GM08714 (cell line): ENCODE results near the gene TPH2.

Experiments
- H3K4me3 ChIP-seq: fragments of 200-500 bp; sonication (Bioruptor generic); 2 replicates; pipeline ENCODE4 v1.5.1; 2014; ENCODE audit warnings: mild to moderate bottlenecking, low read length, inconsistent platforms
- ZNF274 ChIP-seq: IDR thresholded peaks from 2 replicates; pipeline ENCODE4 v1.6.1; 2012; ENCODE audit warnings: mild to moderate bottlenecking, low read depth, low read length

Gene TPH2

GRCh38 chr12:72033991-72034390 lies 95.3 kb downstream of the TPH2 start:
- TF ChIP-seq ZNF274: no peak
- no peak overlapping the region for H3K4me3 ChIP-seq

GRCh38 chr12:72035625-72036024 lies 97.0 kb downstream of the TPH2 start:
- no peak overlapping the region for H3K4me3 ChIP-seq
- TF ChIP-seq ZNF274: no peak

DNA sequence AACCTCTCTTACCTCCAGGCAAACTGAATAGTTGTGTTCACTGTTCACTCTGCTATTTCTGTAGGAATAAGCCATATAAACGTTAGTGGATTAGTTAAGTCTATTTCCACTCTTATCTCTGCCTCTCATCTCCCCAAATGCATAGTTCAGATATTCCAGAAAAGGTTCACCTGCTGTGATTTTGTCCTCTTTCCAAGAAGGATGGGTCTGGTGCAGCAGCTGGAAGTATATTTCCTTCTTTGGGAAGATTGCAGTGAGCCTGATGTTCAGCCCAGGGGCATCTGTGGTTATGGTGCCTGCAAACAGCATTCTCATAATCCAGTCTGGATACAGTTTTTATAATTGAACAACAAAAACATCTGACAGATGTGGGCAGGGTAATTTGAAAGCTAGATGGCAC lies 97.7 kb downstream of the TPH2 start:
- TF ChIP-seq ZNF274: no peak

DNA sequence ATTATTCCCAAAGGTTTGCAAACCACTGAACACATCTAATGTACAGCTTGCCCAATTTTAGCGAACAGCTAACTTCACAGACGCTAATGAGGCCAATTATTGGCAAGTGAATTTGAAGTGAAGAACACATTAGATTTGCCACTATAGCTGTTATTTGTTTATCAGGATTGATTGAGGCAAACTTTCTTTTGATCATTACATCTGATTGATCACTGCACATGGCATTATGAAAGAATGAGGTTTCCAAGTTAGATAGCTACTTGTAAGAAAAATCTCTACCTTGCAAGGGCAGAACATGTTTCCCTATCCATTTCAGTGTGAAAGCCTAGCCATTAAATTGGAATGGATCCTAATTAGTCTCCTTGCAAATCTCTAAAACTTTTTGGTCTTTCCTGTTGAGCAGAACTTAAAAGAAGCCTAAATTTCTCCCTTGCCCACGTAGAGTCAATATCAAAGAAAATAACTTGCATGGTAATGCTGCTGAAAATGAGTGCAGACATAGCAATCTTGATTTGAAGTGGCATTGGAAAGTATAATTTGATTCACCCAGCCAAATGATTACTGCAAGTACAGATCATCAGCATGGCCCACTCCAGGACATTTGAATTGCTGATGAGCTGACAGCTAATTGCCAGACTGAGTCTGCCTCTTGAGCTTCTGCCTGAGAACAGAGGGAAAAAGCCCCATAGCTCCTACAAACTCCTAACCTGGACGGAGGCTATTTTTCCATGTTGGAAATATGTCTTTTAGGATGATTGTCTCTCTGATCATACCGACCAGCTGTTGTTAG lies 98.6 kb downstream of the TPH2 start:
- H3K4me3 ChIP-seq: no peak overlapping the region
- no peak for TF ChIP-seq ZNF274

More for the DNA sequence above, 97.7 kb downstream of the TPH2 start:
- no peak overlapping the region for H3K4me3 ChIP-seq

- TF ChIP-seq ZNF274: no peak
- H3K4me3 ChIP-seq: no peak overlapping the region
These were observed 103.2 kb downstream of the TPH2 start for GRCh38 chr12:72041811-72042210.

- no peak for TF ChIP-seq ZNF274
- no peak overlapping the region for H3K4me3 ChIP-seq
These were observed 115.0 kb downstream of the TPH2 start for GRCh38 chr12:72053604-72054003.

DNA sequence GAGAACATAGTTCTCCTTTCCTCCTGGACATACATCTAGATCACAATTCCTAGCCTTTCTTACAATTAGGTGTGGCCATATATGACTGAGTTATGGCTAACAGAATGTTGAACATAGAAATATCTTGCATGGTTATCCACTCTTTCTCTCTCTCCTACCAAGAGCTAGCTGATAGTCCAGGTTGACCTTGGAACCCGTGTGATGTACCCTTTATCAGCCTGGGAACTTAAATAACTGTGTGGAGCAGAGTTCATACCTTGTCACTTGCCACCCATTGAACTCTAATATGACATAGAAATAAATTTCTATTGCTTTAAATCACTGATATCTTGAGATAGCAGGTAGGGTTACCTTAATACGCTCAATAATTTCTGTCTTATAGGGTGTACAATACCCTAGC lies 115.9 kb downstream of the TPH2 start:
- H3K4me3 ChIP-seq: no peak overlapping the region
- TF ChIP-seq ZNF274: no peak

DNA sequence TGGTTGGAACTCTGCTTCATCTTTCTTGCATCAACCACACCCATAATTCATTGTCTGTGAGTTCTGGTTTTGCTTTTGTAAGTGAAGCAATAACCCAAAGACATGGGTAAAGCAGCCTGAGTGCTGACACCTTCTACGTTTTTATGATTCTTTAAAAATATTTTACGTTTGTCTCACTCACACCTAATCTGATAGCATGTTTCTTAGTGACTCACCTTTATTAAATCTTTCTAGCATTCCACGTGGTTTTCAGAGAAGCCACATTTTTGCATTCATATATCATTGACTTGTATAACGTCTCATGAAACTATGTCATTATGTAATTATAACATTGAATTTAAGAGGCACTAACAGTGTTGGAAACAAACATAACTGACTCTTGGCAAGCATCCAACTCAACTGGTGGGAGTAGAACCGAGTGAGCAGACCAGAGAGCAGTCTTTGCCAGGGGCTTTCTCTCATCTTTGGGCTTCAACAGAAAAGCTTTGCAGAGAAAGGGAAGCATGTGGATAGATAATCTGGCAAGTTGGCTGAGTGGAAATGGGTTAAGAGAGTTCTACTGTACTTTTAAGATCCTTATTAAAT lies 118.8 kb downstream of the TPH2 start:
- no peak for TF ChIP-seq ZNF274
- no peak overlapping the region for H3K4me3 ChIP-seq

DNA sequence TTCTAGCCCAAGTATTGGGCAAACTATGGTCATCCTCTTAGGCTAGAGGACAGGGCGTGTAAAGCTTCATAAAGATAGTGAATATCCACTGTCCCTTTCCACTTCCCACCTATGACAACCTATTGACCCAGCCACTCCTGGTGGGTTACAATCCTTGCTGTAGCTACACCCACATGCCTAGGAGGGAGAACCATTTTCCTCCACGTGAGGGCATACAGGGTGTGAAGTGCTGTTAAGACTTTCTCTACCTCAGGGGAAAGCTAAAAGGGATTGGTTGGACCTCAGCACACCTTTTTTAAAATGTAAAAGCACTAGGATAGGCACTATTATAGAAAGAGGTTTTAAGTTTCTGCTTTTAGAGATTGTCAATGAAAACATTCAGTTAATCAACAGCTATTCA lies 124.4 kb downstream of the TPH2 start:
- TF ChIP-seq ZNF274: no peak
- no peak overlapping the region for H3K4me3 ChIP-seq

GRCh38 chr12:72071030-72071429 lies 132.4 kb downstream of the TPH2 start:
- H3K4me3 ChIP-seq: no peak overlapping the region
- TF ChIP-seq ZNF274: no peak

GRCh38 chr12:72072592-72073212 lies 134.1 kb downstream of the TPH2 start:
- H3K4me3 ChIP-seq: no peak overlapping the region
- no peak for TF ChIP-seq ZNF274

GRCh38 chr12:72074065-72074464 lies 135.4 kb downstream of the TPH2 start:
- no peak overlapping the region for H3K4me3 ChIP-seq
- TF ChIP-seq ZNF274: no peak

DNA sequence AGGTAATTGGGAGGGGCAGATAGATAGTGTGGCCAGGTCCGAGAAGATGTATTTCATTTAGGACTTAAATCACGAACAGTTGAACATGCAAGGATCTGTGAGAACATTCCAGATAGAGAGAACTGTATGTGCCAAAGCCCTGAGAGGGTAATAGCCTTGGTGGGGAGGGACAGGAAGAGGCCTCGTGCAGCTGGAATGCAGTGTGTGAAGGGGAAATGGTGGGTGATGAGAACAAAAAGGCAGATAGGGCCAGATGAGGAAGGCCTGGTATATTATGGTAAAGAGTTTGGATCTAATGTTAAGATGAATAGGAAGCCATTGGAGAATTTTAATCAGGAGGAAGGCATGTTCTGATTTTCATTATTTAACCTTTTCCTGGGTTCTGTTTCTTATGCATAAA lies 136.3 kb downstream of the TPH2 start:
- no peak overlapping the region for H3K4me3 ChIP-seq
- no peak for TF ChIP-seq ZNF274

- no peak for TF ChIP-seq ZNF274
- no peak overlapping the region for H3K4me3 ChIP-seq
These were observed 136.8 kb downstream of the TPH2 start for GRCh38 chr12:72075401-72075800.

GRCh38 chr12:72075891-72076557 lies 137.4 kb downstream of the TPH2 start:
- no peak for TF ChIP-seq ZNF274

GRCh38 chr12:72076558-72076915 lies 137.9 kb downstream of the TPH2 start:
- no peak overlapping the region for H3K4me3 ChIP-seq
- TF ChIP-seq ZNF274: no peak

More at GRCh38 chr12:72075891-72076557, 137.4 kb downstream of the TPH2 start:
- no peak overlapping the region for H3K4me3 ChIP-seq
